ENCODE measurements around the gene FCHSD2. TPM values are rescaled to one million over a fixed set of nuclear protein-coding genes. Genes with fewer than 3 reads are reported as not detected.

The FCHSD2 gene
- total RNA-seq, 3 donors from 2014 or later (not counting 1 experiment from before 2014, with no cell fraction given), result 39.4 to 59.1 (median 42.1) TPM

DNA sequence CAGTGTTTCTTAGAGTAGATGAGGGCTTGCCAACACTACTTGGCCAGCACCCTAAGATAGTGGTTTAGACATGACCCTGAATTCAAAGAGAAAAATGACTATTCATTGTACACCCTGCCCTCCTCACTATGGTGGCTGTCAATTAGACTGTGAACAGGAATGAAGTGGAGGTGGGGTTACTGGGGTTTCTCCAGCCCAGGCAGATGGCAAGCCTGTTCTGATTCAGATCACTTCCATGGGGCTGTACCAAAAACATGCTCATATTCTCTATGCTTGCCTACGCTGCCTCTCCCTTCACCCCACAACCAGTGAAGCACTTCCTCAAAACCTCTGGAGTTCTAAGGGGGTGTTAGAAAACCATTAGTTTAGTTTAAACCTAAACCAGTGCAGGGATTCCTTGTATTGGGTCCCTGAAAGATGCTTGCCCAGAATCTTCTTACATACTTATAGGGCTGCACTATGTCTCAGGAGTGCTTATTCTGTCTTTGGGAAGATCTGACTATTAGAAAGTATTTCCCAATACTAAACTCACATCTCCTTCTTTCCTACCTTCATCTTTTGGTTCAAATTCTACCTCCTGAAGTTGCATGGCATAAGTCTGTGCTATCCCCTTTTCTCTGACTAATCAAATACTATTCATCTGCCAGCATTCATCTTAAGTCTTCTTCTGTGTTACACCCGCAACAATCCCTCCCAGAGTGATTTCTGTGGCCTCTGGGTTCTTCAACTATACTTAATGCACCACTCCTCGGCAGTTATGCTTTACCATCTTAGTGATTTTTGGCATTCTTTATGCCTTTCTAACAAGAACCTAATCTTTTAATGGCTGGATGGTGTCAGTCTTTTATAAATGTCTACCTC is 256.1 kb downstream of the FCHSD2 start:
- H3K4me3 ChIP-seq (ENCODE audit: low read length), result no peak overlapping the region
- H3K27ac ChIP-seq (ENCODE audit: low read length), result no peak overlapping the region
- intact Hi-C loops (cut with micrococcal nuclease), result no loop called here
- TF ChIP-seq, protein P1, sequence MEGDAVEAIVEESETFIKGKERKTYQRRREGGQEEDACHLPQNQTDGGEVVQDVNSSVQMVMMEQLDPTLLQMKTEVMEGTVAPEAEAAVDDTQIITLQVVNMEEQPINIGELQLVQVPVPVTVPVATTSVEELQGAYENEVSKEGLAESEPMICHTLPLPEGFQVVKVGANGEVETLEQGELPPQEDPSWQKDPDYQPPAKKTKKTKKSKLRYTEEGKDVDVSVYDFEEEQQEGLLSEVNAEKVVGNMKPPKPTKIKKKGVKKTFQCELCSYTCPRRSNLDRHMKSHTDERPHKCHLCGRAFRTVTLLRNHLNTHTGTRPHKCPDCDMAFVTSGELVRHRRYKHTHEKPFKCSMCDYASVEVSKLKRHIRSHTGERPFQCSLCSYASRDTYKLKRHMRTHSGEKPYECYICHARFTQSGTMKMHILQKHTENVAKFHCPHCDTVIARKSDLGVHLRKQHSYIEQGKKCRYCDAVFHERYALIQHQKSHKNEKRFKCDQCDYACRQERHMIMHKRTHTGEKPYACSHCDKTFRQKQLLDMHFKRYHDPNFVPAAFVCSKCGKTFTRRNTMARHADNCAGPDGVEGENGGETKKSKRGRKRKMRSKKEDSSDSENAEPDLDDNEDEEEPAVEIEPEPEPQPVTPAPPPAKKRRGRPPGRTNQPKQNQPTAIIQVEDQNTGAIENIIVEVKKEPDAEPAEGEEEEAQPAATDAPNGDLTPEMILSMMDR (IDR thresholded peaks at IDR 0.05), result no peak
- no peaks in the 10 kb centered on the region for H3K9me3 ChIP-seq (ENCODE audit: control insufficient read depth, insufficient read depth, low read length)
- no peaks in the 10 kb centered on the region for H3K36me3 Mint-ChIP-seq
- DNase-seq (no peak), ATAC-seq (no peak)
- H3K36me3 ChIP-seq (ENCODE audit: control insufficient read depth, insufficient read depth, low read length), result peaks cover 30% of the 10 kb centered on the region
- H3K27ac Mint-ChIP-seq, result no peak overlapping the region
- H3K9me3 Mint-ChIP-seq, result no peaks in the 10 kb centered on the region
- no peak overlapping the region for H3K4me3 Mint-ChIP-seq
- H3K27me3 ChIP-seq (ENCODE audit: control insufficient read depth, insufficient read depth, low read length), result no peaks in the 10 kb centered on the region
- no peaks in the 10 kb centered on the region for H3K27me3 Mint-ChIP-seq (ENCODE audit: low read depth in 2 of 2)
- no peaks in the 10 kb centered on the region for H3K4me1 Mint-ChIP-seq
- no peaks in the 10 kb centered on the region for H3K4me1 ChIP-seq (ENCODE audit: control insufficient read depth, insufficient read depth, low read length)
- 100% methylated on average over 2 of the region's 3 CpGs for WGBS (ENCODE audit: insufficient coverage)

DNA sequence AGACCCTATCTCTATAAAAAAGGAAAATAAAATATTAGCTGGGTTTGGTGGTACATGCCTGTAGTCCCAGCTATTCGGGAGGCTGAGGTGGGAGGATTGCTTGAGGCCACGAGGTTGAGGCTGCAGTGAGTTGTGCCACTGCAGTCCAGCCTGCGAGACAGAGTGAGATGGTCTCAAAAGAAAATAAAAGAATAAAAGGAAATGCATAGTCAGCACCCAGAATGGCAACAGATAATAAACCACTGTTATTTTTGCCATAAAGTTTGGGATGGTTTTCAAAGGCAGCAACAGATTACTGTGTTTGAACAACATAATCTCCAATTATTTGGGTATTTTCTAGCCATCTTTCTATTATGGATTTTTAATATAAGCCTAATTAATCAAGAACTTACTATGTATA is 266.0 kb downstream of the FCHSD2 start:
- WGBS (ENCODE audit: insufficient coverage), result 99% methylated on average over 3 of the region's 3 CpGs
- intact Hi-C loops (cut with micrococcal nuclease), result no loop called here
- Mint-ChIP-seq H3K9me3 (no peaks in the 10 kb centered on the region), H3K27ac (no peak overlapping the region), H3K27me3 (ENCODE audit: low read depth in 2 of 2) (no peaks in the 10 kb centered on the region), H3K4me1 (peaks cover 0 to 7% of the 10 kb centered on the region in 2 donors), H3K4me3 (no peak overlapping the region), H3K36me3 (peaks cover 15% of the 10 kb centered on the region)
- Histone ChIP-seq H3K9me3 (ENCODE audit: control insufficient read depth, insufficient read depth, low read length) (no peaks in the 10 kb centered on the region), H3K27ac (ENCODE audit: low read length) (no peak overlapping the region), H3K36me3 (ENCODE audit: control insufficient read depth, insufficient read depth, low read length) (peaks cover 7% of the 10 kb centered on the region), H3K27me3 (ENCODE audit: control insufficient read depth, insufficient read depth, low read length) (no peaks in the 10 kb centered on the region), H3K4me1 (ENCODE audit: control insufficient read depth, insufficient read depth, low read length) (no peaks in the 10 kb centered on the region), H3K4me3 (ENCODE audit: low read length) (no peak overlapping the region)
- TF ChIP-seq, protein P1 (IDR thresholded peaks at IDR 0.05), result no peak
- ATAC-seq (no peak), DNase-seq (no peak)

DNA sequence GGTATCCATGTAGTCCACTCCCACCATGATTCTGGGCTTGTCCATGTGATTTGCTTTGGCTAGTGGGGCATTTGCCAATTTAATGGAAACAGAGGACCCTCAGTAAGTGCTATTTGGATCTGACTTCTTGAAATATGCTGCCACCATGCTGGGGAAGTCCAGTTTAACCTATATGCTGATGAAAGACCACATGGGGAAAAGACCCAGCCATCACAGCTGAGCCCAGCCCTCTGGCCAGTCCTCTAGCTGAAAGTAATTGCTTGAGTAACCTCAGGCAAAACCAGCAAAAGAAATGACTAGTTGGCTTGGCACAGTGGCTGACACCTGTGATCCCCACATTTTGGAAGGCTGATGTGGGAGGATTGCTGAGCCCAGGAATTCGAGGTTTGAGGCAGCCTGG is 266.4 kb downstream of the FCHSD2 start:
- H3K27ac Mint-ChIP-seq, result no peak overlapping the region
- DNase-seq (no peak), ATAC-seq (no peak)
- H3K4me1 Mint-ChIP-seq, result peaks cover 0 to 7% of the 10 kb centered on the region in 2 donors
- Histone ChIP-seq H3K27ac (ENCODE audit: low read length) (no peak overlapping the region), H3K27me3 (ENCODE audit: control insufficient read depth, insufficient read depth, low read length) (no peaks in the 10 kb centered on the region), H3K4me3 (ENCODE audit: low read length) (no peak overlapping the region), H3K36me3 (ENCODE audit: control insufficient read depth, insufficient read depth, low read length) (peaks cover 7% of the 10 kb centered on the region), H3K9me3 (ENCODE audit: control insufficient read depth, insufficient read depth, low read length) (no peaks in the 10 kb centered on the region), H3K4me1 (ENCODE audit: control insufficient read depth, insufficient read depth, low read length) (no peaks in the 10 kb centered on the region)
- TF ChIP-seq, protein P1 (IDR thresholded peaks at IDR 0.05), result no peak
- H3K36me3 Mint-ChIP-seq, result peaks cover 15% of the 10 kb centered on the region
- H3K4me3 Mint-ChIP-seq, result no peak overlapping the region
- no peaks in the 10 kb centered on the region for H3K27me3 Mint-ChIP-seq (ENCODE audit: low read depth in 2 of 2)
- WGBS (ENCODE audit: insufficient coverage), result 100% methylated on average over 1 of the region's 1 CpG
- intact Hi-C loops (cut with micrococcal nuclease), result no loop called here
- H3K9me3 Mint-ChIP-seq, result no peaks in the 10 kb centered on the region
